IPS-18c (cell line): ENCODE data around the gene CSRNP3.

ENCODE experiments used
- H3K4me3 ChIP-seq: 2 replicates; pipeline ENCODE4 v1.7.0; 2013; ENCODE audit warnings: low read depth, mild to moderate bottlenecking, low read length, moderate library complexity; ENCODE audit not compliant: insufficient read depth
- H3K9me3 ChIP-seq: one replicate; pipeline ENCODE4 v1.6.1; 2013; ENCODE audit warnings: mild to moderate bottlenecking, low read length, moderate library complexity; ENCODE audit not compliant: control insufficient read depth, insufficient read depth

CSRNP3 gene

DNA sequence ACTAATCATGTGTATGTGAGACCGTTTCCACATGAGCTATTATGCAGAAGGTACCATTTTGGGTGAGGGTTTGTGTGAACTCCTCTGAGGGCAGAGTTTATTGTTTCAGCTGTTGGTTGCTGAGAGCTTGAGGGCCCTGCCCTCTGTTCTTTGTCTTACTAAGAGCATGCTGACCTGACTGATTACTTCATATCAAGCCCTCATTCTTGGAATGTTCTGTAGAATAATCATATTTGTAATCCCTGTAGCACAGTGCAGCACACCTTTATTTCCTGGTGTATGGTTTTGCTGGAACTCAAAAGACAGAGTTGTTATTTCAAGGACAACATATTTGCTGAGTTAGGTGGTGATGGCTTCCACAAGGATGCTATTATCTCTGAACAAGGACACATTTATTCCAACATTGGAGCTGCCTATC lies 206.1 kb downstream of the CSRNP3 start:
- Histone ChIP-seq H3K4me3 (no peak overlapping the region), H3K9me3 (no peaks in the 10 kb centered on the region)

DNA sequence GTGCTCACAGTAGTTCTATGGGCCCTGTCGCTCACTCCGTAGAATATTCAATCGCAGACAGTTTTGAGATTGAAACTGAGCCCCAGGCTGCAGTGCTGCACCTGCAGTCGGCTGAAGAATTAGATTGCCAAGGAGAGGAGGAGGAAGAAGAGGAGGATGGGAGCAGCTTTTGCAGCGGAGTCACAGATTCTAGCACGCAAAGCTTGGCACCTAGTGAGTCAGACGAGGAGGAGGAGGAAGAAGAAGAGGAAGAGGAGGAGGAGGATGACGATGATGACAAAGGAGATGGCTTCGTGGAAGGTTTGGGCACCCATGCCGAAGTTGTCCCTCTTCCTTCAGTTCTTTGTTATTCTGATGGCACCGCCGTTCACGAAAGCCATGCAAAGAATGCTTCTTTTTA lies 209.4 kb downstream of the CSRNP3 start:
- H3K4me3 ChIP-seq, result no peak overlapping the region
- H3K9me3 ChIP-seq, result no peaks in the 10 kb centered on the region

DNA sequence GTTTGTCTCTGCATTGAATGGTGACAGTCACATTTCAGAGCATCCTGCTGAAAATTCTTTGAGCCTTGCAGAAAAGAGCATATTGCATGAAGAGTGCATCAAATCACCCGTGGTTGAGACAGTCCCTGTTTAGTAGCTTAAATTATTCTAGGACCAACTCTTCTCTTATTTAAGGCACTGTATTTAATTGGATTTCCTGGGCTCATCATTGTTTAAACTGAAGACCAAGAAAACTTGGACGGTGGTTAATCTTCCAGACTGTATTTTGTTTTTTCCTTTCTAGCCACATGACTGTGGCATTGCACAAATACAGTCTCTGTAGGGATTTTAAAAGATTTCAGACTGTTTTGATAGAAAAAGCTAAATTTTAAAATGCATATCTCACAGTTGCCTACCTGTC lies 210.1 kb downstream of the CSRNP3 start:
- H3K9me3 ChIP-seq, result no peaks in the 10 kb centered on the region
- H3K4me3 ChIP-seq, result no peak overlapping the region

DNA sequence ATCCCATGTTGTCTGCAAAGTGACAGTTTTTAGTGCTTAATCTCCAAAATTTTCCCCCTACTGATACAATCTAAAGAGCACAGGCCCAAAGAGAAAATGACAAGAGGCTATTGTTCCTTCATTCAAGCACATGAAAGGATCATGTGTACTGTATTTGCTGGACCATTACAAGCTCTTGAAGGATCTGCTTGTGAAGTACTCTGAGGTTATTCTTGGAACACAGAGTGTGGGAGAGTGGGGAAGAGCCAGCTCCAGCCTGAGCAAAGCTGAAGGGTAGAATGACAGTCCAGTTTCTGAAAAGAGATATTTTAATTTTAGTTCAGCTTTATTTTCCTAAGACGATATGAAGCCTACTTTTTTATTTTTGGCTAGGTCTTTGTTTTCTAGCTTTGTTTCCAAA lies 212.3 kb downstream of the CSRNP3 start:
- no peak overlapping the region for H3K4me3 ChIP-seq
- no peaks in the 10 kb centered on the region for H3K9me3 ChIP-seq

DNA sequence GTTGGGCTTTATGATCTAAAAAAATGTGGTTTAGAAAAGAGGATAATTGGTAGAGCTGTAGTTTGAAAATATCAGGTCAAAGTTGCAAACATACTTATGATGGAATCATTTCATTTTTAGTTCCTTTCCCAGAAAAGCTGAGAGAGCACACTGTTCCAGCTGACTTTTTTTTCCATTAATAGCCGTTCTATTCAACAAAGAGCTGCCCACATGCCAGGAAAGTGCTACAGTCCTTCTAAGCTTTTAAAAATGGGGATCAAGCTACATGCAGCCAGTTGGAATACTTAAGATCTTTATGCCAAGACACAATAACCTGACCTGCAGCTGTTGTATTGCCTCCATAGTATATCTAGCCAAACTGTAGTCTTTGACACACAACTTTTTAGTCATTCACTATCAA lies 213.0 kb downstream of the CSRNP3 start:
- H3K9me3 ChIP-seq, result no peaks in the 10 kb centered on the region
- H3K4me3 ChIP-seq, result no peak overlapping the region

DNA sequence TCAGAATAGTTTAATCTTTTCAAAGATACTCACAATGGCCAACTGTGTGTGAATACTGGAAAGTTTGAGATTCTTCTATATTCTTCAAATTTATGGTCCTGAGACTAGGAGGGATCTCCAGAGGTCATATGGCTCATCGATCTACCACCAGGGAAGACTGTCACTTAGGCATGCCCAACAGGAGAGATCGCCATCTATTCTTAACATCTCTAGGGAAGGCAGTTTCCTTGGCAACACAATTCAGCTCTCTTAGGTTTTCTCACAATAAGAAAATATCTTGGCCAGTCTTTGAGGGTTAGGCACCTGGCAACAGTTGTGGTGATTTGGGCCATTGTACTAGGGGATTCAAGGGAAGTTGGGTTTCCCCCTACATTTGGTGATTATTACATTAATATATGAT lies 217.3 kb downstream of the CSRNP3 start:
- H3K9me3 ChIP-seq, result no peaks in the 10 kb centered on the region

DNA sequence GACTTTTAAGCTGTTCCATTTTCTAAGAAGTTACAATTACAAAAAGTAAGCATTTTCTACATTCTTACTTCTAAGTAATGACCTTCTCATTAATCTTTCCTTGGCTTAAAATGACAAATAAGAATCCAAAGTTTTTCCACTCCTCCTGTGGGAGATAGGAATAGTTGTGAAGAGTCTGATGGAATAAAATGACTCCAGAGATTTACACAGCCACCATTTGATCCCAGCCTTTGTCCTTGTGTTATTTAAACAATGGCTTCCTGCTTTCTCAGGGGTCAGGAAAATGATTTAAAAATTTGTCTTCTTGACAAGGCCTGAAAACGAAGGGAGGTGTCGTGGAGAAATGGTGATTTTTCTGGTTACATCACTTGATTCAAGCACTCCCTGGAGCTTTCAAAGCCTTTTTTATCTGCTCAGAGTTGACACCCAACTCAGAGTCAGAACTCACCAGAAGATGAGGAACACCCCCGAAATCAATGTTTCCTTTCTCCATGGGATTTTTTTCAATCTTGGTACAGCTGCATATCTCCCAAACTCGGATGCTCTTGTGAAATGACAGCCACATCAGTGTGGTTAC lies 218.0 kb downstream of the CSRNP3 start:
- no peaks in the 10 kb centered on the region for H3K9me3 ChIP-seq
- no peak overlapping the region for H3K4me3 ChIP-seq

More for the DNA sequence above, 217.3 kb downstream of the CSRNP3 start:
- no peak overlapping the region for H3K4me3 ChIP-seq

DNA sequence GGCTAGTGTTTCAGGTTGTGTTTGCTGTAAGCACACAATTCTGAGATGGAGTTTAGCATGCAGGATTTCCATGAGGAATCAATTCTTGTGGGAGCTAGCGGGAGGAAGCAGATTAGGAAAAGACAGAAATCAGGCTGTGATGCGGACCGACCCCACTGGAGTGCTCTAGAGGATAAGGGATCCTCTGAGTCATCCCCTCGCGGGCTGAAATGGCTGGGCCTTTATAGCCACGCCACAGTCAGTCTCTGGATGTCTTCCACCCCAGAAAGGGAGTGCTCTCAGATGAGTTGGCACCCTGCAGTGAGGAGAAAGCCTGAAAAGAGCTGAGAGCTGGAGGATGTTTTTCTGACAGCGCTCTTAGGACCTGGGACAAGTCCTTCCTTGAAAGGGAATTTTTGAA lies 222.1 kb downstream of the CSRNP3 start:
- Histone ChIP-seq H3K9me3 (no peaks in the 10 kb centered on the region), H3K4me3 (no peak overlapping the region)

DNA sequence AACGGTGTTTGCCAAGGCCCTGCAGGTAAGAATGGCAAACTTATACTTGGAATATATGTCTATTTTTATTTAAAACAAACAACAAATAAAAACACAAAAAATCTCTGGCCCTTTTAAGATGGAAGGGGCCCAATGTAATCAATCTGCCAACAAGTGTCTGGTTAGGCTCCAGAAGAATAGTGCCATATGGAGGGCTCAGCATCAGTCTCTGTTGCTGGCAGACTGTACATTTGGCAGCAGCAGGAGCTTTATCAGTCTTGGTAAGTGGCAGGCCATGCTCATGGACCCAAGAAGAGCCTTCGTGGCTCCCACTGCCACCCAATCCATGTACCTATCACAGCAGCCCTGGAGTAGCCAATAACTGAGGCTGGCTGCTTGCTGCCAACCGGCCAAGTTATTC lies 223.4 kb downstream of the CSRNP3 start:
- Histone ChIP-seq H3K9me3 (no peaks in the 10 kb centered on the region), H3K4me3 (no peak overlapping the region)

DNA sequence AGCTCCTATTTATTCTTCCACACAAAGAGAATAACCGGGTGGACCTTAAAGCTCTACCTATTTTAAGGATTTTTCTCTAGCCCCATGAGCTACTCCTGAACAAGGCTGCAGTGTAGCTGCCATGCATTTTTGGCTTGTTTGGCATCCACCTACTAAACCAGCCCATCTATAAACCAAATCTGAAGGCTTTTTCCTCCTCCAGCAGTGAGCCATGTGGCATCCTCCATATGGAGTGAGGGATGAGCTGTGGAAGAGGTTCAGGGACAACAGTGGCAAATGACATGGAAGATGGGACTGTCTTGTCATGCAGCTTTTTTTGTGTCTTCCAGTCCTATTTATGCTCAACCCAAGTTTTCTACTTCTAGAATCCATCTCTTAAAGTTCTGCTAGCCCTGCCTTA lies 224.3 kb downstream of the CSRNP3 start:
- no peaks in the 10 kb centered on the region for H3K9me3 ChIP-seq
- H3K4me3 ChIP-seq, result no peak overlapping the region

DNA sequence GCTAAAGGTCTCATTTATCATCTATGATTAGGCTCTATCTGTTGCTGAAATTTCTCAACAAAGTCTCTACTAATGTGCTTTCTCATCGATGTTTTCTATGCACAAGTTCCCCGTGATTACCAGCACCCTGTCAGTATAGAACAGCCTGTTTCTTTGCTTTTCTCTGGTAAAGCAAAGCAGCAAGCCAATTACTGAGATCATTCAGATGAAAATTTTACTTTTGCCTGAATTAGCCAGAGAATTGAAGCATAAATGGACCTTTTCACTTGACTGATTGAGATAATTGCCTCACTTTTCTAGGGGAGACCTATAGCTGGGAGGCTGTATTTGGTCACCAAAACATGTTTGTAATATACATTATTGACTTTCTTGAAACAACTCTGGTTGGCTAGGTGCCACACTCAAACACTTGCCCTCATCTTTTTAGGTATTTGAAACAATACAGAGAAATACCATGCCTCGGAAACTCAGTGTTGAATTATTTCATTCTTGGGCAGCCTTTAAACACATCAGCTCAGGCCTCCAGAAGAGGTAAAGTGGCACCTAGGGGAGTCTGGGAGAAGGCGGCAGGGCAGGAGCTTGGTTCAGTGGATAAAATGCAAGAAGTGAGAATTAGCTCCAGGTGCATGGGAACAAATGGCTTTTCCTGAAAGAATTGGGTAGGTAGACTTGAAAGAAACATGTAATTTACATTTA lies 228.4 kb downstream of the CSRNP3 start:
- Histone ChIP-seq H3K9me3 (no peaks in the 10 kb centered on the region), H3K4me3 (no peak overlapping the region)

DNA sequence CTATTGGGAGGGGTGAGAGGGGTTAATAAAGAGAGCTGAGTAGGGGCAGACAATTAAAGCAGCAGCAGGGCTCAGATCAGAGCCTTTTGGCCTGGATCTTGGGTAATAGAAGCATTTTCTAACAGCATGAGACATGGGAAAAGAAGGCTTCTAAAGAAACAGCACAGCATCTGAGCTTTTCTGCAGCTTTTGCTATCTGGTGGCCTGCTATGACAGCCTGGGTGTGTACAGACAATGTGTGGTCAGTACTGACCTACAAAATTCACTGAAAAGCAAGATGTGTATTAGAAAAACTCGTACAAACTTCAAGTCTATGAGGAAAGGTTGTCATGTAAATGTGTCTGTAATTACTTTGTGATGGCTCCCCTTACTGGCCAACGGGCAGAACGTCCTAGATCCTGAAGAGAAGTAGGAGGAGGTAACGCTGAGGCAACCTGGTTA lies 229.0 kb downstream of the CSRNP3 start:
- Histone ChIP-seq H3K9me3 (no peaks in the 10 kb centered on the region), H3K4me3 (no peak overlapping the region)

DNA sequence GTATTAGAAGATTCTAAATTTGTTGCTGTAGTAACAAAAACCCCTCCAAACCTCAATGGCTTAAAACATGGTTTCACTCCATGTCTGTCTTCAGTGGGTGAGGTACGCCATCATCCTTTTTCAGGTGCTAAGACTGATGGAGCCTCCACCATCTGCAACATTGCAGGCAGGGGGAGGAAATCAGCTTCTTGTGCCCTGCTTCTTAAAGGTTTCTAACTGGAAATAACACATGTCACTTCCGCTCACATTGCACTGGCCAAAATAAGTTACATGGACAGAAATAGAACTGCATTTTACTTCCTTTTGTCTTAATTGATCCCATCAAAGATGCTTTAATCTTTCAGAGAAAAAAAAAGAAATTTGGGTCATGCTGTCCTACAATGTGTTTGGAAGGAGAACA lies 230.4 kb downstream of the CSRNP3 start:
- H3K4me3 ChIP-seq, result no peak overlapping the region
- H3K9me3 ChIP-seq, result no peaks in the 10 kb centered on the region

DNA sequence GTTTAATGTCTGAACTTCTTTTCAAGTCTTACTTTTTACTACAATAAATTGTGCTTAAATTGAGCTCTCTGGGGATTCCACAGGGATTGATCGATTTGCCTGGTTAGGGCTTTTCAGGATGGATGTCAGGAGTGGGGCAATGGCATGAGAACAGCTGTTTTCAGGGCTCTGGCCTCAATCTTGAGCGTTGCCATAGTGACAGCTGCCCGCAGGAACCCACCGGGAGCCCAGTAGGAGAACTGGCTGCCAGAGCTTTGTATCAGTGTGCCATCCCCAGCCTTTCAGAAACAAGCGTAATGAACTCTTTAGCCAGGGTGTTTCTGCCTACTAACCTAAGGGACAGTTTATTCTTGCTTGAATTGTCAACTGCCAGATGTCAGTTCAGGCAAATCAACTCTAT lies 231.0 kb downstream of the CSRNP3 start:
- Histone ChIP-seq H3K4me3 (no peak overlapping the region), H3K9me3 (no peaks in the 10 kb centered on the region)

DNA sequence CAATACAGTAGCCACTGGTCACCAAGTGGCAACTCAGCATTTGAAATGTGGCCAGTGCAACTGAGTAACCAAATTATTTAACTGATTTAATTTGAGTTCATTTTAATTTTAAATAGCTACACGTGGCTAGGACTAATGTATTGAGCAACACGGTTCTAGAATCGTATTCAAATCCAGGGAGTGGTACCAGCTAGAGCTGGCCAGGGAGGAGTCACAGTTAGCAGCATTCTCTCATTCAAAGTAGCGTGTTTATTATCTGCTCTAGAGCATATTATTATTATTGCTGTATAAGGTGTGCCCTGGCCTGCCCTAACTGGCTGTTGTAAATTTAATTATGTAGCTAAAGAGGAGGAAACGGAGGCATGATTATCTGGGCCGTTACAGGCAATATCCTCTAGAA lies 231.6 kb downstream of the CSRNP3 start:
- Histone ChIP-seq H3K9me3 (no peaks in the 10 kb centered on the region), H3K4me3 (no peak overlapping the region)

DNA sequence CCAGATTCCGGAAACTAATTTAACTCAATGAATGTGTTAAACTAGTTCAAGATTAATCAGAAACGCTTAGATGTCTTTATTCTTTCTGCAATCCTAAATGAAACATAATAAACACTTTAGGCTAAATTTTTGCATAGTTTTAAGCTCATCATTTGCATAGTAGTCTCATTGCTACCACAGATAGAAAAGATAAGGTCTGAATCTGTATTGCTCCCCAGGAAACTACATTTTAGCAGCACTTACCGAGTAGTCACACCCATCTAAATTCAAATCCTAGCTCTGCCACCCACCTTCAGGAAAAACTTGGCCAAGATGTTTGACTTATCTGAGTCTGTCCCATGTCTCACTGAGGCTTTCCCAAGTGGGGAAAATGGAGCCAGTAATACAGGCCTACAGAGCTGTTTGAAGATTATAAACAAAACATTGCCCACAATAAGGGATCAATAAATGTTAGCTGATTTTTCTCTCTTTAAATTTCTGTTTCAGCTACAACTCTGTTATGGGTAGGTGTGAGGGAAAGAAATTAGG lies 237.5 kb downstream of the CSRNP3 start:
- Histone ChIP-seq H3K4me3 (no peak overlapping the region), H3K9me3 (peaks cover 4% of the 10 kb centered on the region)

DNA sequence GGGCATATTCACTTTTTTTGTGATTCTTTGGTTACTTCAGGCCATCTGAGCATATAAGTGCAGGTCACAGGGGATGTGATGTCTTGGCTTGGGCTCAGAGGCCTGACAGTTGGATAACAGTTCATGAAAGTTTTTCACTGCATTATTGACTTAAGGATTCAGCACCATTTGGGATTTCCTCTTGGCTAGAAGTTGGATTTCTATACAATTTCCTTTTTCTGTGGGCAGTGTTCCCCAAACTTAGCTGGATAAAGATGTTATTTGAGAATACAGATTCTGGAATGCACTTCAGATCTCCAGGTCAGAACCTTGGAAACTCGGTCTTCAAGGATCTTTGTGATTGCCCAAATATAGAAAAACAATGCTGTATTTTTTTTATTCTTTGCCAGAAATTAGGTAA lies 246.6 kb downstream of the CSRNP3 start:
- H3K4me3 ChIP-seq, result no peak overlapping the region
- peaks cover 4% of the 10 kb centered on the region for H3K9me3 ChIP-seq

DNA sequence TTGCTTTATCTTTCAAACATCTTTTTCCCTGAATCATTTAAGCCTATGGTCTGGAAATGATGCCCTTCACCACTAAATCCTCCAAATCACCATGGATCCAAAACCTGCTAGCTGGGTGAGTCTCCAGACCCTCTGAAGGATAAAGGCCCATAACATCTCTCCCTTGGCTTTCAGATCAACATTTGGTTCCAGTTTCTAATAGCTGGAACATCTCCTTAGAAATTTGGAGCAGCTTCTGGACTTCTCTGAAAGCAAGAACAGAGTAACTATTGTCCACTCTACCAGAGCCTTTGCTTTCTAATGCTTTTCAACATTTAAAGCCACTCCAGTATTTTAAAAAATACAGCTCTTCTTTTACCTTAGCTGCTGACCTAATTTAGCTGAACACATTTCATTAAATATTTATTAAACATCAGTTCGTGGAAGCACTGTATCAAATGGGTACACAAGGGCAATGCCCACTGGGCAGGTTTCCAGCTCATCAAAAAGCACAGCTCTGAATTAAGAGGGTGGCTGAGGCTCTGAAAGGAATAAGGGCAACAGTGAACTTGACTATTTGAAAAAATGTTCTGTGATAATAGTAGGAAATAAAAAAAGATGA lies 249.2 kb downstream of the CSRNP3 start:
- Histone ChIP-seq H3K4me3 (no peak overlapping the region), H3K9me3 (no peaks in the 10 kb centered on the region)
